Left ventricle myocardium superior (tissue), 1 donor: Measurements from ENCODE around the gene ASIC4. TPM values are rescaled to one million over a fixed set of nuclear protein-coding genes. Genes with fewer than 3 reads are reported as not detected.

Experiments
- ATAC-seq: fragments of 200-7000 bp; cut with Tn5 transposase; one replicate; pipeline ENCODE4 v1.9.1; 2020; ENCODE audit warnings: mild to moderate bottlenecking, moderate library complexity
- DNase-seq: peaks from one replicate; pipeline ENCODE4 v3.0.0-alpha.2; 2020
- intact Hi-C: fragments of 100-400 bp; cut with micrococcal nuclease; formaldehyde crosslinking; loops from one replicate; pipeline ENCODE4 v1.11.0; 2022
- total RNA-seq: library from RNA; stranded (reverse); fragmentation: NEBNext Ultra II Directional; extraction: Animal tissue kit (Norgen Biotek cat#: 25700); gene quantifications from one replicate; pipeline ENCODE4 v1.2.1, GENCODE V29; 2021
- donor health status: DM: no; HTN: yes; CAD: no; lungs with severe emphysema.

The ASIC4 gene
- total RNA-seq, 1 donor from 2014 or later = not detected

DNA sequence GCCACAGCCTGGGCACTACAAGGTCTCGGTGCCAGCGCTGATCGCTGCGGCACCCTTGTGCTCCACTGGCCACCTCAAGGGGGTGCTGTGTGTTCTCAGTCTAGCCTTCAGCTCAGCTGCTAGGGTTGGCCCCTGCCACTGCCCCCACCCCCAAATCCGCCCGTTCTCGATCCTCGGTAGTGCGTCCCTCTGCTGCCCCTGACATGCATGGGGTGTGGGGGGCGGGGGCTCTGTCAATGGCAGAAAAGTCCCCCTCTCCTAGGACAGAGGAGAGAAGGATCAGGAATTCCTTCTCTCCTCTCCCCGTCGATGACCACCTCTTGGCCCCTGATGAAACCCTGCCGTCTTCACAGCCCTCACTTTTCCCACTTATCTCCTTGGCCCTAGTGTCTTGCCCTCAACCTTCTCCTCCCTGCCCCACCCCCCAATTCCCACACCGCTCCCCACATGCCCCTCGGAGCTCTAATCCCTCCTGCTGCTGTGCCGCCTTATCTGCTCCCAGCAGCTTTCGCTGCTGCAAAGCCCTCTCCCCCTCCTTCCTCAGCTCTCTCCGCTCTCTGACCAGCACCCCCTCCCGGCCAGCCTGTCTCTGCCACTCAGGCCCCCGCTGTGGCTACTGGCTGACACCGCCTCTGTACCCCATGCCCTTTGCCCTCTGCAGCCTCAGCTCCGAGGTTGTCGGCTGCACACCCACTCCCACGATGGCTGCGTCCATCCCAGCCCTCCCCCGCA, 4.3 kb upstream of the ASIC4 start:
- ATAC-seq (peak; percentile 77), DNase-seq (peak; percentile 65)
- intact Hi-C loops = no loop called here

DNA sequence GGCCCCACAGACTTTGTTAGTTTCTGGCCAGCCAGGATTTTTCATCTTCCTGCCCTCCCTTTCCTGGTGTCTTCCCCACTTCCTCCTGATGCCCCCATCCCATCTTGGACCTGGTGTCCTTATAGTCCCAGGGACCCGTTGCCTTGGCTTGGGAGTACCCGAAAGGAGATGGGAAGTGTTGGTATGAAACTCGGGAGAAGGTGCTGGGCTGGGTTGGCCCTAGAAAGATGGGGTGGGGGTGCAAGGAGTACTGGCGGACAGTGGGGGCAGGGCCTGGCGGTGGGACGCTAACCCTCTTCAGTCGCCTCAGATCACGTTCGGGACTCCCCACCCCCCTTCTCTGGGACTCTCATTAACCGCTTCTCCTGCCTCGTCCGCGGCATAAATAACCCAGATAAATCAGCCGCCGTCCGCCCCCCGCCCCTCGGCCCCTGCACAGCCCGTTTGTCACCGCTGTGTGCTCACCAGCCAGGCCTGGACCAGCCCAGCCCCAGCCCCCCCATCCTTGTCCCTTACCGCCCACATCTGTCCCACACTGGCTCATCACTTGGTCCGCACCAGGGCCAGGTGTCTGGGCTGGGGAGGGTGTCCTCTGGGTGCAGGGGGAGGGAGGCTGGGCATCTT, 3.7 kb upstream of the ASIC4 start:
- no peak for ATAC-seq
- intact Hi-C loops = no loop called here
- DNase-seq = no peak

GRCh38 chr2:219511547-219512325, 2.5 kb upstream of the ASIC4 start:
- intact Hi-C loops = no loop called here
- DNase-seq (no peak), ATAC-seq (no peak)

DNA sequence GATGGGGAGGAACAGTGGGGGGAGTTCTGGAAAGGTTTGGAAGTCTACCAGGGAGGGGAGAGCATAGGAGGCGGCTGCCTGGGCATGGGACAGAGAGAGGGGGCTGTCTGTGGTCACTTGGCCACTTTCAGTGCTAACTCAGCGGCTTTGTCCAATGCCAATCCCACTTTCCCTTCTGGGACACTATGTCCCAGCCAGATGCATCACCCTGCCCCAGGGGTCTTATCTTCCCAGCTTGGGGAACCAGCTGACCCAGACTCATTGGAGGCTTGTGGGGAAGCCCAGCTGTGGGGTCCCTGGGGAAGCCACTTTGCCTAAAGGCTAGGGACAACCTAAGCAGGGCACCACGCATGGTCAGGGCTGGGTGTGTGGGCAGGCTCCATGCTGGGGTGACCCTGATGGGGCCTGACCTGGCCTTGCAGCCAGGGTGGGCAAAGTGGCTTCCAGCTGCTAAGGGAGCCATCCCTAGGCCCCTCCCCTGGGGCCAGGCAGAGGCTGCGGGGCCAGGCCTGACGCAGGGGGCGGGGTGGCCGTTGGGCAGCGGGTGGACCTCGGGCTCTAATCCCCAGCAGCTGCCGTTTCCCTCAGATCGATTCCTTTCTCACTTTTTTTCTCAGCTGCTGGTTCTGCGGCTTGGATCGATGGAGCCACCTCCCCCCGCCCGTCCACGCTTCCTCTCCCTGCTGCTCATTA, 1.6 kb upstream of the ASIC4 start:
- ATAC-seq = no peak
- DNase-seq = no peak
- intact Hi-C loops = no loop called here

GRCh38 chr2:219513787-219514186, 495 bp upstream of the ASIC4 start:
- ATAC-seq = no peak
- intact Hi-C loops = no loop called here
- no peak for DNase-seq

DNA sequence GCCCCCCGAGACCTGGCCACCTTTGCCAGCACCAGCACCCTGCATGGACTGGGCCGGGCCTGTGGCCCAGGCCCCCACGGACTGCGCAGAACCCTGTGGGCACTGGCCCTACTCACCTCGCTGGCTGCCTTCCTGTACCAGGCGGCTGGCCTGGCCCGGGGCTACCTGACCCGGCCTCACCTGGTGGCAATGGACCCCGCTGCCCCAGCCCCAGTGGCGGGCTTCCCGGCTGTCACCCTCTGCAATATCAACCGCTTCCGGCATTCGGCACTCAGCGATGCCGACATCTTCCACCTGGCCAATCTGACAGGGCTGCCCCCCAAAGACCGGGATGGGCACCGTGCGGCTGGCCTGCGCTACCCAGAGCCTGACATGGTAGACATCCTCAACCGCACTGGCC, 554 bp downstream of the ASIC4 start:
- intact Hi-C loops = no loop called here
- ATAC-seq (no peak), DNase-seq (no peak)

DNA sequence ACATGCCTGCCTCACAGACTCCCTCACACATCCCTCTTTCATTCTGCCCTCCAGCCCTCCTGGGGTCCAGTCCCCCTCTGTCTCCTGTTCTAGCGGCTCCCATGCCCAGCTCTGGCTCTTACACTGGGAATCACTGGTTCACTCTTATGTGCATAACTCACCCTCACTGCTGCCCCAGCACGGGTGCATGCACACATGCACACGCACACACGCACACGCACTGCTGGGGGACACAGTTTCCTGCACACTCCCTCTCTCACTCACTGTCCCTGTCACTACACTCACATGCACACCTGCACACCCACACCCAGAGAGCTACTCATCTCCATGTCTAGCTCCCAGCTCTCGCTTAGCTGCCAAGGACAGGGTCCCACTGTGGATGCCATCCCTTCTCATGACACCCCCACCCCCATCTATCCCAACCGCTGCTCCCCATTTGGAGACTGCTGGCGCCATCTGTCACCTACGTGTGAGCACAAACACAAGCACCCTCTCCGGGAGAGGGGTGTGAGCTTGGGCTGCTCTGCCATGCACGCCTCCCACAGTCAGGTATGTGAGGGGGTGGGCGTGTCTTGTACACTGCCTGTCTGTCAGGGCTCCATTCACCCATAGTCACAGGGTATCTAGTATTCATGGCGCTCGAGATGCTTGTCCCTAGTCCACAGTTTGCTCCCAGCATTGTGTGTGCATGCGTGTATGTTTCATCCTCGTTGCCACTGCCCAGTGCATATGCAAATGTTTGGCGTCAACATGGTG, 1.8 kb downstream of the ASIC4 start:
- ATAC-seq (no peak), DNase-seq (no peak)
- intact Hi-C loops = no loop called here

DNA sequence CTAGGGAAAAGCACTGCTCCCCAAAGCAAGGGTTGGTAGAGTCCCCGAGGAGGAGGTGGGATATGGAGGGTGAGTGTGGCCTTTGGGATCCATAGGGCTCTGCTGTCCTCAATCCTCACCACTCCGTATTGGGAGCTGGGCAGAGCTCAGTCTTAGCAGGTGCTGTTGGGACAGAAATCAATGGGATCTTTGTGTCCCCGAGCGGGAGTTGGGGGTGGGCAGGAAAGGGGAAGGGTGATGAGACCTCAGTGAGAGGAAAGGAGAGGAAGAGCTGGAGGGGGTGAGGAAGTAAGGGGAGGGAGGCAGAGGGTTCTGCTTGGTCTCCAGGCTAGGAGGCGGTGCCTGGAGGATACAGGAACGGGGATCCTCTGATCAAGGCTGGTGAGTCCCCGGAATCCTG, 2.6 kb downstream of the ASIC4 start:
- ATAC-seq = no peak
- DNase-seq = no peak
- intact Hi-C loops = no loop called here

DNA sequence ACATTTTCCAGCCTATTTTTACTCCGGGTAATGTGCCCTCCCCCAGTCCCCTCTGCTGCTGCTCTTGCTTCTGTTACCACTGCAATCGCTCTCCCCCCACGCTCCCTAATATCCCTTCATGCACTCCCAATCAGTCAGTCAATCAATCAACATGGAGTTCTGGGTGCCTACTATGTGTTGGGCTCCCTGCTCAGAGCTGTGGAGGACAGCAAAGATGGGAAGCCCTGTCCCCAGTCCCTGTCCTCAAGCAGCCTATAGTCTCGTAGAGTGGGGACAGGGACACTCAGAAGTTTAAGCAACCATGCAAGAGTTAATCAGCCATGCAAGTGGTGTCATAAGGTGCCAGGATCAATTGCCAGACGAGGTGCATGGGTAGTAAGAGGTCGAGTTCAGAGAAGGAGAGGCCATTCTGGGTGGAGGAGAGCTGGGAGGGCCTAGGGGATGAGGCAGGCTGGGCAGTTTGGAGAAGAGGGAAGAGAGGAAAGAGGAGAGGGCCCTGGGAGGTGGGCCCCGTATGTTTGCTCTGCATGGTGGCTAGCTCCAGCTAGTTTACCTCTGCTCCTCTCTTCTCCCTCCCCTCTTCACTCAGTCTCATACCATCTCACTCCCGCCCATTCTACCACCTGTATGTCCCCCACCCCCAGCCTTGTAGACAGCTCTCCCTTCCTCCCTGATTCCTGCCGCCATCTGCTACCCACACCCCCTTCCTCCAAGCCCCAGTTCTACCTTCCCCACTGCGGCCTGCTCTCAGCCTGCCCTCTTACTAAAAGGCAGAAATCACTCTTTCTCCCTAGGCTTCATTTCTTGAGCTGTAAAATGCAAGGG, 3.9 kb downstream of the ASIC4 start:
- DNase-seq (no peak), ATAC-seq (no peak)
- intact Hi-C loops = no loop called here

DNA sequence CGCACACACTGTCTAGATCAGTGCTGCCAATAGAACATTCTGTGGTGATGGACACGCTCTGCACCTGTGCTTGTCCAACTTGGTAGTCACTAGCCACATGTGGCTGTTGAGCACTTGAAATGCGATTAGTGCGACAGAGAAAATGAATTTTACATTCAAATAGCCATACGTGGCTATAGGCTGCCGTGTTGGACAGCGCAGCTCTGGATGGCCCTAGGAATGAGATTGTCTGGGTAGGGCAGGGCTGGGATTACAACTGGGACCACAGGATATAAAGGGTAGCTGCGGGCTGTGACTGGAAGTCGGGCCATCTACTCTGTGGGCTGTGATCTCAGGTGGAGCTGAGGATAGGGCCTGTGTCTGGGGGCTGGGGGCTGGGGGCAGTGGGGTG, 5.2 kb downstream of the ASIC4 start:
- intact Hi-C loops = no loop called here
- no peak for ATAC-seq
- DNase-seq = no peak

GRCh38 chr2:219520079-219520478, 5.8 kb downstream of the ASIC4 start:
- intact Hi-C loops = loop anchor here (10.0 kb wide), 1 partner anchor 115 kb away; no protein-coding TSS in a partner anchor
- no peak for DNase-seq
- ATAC-seq = peak; percentile 15

DNA sequence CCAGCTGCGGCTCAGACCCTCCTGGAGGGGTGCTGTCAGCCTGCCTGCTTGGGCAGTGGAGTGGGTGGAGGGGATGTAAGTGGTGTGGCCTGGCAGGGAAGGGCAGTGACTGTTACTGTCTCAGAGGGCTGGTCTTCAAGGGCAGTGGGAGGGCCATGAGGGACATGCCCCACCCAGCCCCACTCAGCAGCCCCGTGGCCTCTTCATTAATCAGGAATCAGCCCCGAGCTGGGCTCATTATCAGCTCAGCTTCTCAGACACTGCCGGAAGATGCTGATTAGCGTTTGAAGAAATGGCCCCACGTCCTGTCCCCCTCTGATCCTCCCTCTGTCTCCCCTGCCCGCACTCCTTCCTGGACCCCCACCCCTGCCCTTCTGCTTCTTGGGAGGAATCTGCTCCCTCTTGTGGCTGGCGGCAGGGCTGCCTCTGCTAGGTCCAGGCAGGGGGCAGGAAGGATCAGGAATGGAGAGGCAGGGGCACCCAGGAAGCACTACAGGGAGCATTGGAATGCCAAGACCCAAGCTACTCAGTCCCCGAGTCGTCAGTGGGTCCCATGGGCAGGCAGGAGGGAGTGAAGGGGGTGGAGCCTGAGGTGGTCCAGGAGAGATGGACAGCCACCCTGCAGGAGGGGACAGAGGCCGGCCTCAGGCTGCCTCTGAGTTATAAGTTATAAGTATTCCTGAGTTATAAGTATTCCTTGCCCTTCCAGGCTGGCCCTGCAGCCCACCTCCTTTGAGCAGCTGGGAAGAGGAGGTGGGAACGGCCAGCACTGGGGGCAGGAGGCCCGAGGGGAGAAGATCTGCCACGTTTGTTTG, 7.0 kb downstream of the ASIC4 start:
- DNase-seq (peak; percentile 64), ATAC-seq (peak; percentile 71)
- intact Hi-C loops = loop anchor here (10.0 kb wide), 1 partner anchor 116 kb away; no protein-coding TSS in a partner anchor

- DNase-seq (peak; percentile 42), ATAC-seq (peak; percentile 13)
- intact Hi-C loops = loop anchor here (10.0 kb wide), 1 partner anchor 118 kb away; no protein-coding TSS in a partner anchor
These were observed 8.1 kb downstream of the ASIC4 start for GRCh38 chr2:219522111-219523030.

DNA sequence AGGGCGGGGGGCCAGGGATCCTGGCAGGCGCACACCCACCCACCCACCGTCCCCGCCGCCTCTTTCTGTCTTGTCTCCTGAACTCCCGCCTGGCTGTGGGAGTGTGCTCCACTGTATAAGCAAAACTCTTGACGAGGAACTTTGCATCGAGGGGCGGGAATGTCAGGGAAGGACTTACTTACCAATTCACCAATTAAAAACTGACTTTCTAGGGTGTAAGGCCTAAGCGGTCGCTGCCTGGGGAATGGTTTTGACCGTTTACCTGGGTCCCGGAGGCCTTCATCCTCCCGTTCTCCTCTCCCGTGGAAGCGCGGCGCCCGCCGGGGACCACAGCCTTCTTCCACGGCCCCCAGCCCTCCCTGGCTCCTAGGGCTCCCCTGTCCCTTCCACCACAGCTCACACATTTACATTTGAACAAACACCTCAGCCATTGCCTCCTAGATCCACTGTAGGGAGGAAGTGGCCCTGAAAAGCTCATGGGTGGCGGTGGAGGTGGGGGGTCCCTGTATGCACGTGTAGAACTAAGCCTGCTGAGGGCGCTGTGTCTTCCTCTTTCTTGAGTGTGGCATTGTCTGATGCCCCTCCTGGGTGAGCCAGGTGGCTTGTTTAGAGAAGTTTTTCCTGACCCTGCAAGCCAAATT, 8.9 kb downstream of the ASIC4 start:
- no peak for ATAC-seq
- intact Hi-C loops = loop anchor here (10.0 kb wide), 1 partner anchor 118 kb away; no protein-coding TSS in a partner anchor
- DNase-seq = no peak

DNA sequence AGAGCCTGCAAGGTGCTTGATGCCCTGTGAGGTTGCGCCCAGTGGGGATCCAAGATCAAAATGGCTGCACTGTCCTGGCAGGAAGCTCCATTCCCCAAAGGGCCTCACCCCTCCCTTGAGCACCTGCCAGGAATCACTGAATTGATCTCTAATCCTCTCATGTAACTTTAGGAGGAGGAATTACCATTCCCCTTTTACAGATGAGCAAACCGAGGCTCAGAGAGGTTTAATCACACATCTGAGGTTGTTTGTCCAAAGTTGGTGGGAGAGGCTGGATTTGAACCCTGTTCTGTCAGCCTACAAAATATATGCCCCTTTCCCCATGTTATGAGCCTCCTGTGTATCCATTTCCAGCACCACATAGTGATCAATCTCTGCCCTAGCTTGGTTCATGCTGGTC, 10.5 kb downstream of the ASIC4 start:
- DNase-seq (no peak), ATAC-seq (no peak)
- intact Hi-C loops = loop anchor here (10.0 kb wide), 1 partner anchor 120 kb away; no protein-coding TSS in a partner anchor
